Endothelial cell of umbilical vein (primary cell): ENCODE data around the gene CDCA7L.

ENCODE experiments used
- CTCF ChIP-seq, 2 donors: IDR thresholded peaks; 1 replicate in 1 of 2; 2 replicates in 1 of 2; pipeline ENCODE4 v1.5.1; 2011; ENCODE audit warnings: low read length in 2 of 2, mild to moderate bottlenecking in 2 of 2, moderate library complexity in 2 of 2, control low read depth in 1 of 2, inconsistent platforms in 1 of 2, low read depth in 1 of 2; ENCODE audit not compliant: insufficient read depth in 1 of 2; ENCODE audit errors: extremely low read depth in 1 of 2
- EZH2 ChIP-seq: IDR thresholded peaks from 2 replicates; pipeline ENCODE4 v1.6.1; 2012; ENCODE audit warnings: borderline replicate concordance, low read depth, mild to moderate bottlenecking, moderate library complexity, low read length, inconsistent platforms; ENCODE audit not compliant: severe bottlenecking

GRCh38 chr7:21969822-21970221 is 24.1 kb upstream of the CDCA7L start:
- TF ChIP-seq EZH2 (no peak), CTCF (IDR thresholded peaks at IDR 0.05; ENCODE audit: extremely low read depth in 1 of 2, insufficient read depth in 1 of 2, low read depth in 1 of 2, low read length in 2 of 2) (no peak)
